ENCODE data around the gene DEDD.

GRCh38 chr1:161160671-161161145, 28.2 kb upstream of the DEDD start:
- TF ChIP-seq, protein P1, sequence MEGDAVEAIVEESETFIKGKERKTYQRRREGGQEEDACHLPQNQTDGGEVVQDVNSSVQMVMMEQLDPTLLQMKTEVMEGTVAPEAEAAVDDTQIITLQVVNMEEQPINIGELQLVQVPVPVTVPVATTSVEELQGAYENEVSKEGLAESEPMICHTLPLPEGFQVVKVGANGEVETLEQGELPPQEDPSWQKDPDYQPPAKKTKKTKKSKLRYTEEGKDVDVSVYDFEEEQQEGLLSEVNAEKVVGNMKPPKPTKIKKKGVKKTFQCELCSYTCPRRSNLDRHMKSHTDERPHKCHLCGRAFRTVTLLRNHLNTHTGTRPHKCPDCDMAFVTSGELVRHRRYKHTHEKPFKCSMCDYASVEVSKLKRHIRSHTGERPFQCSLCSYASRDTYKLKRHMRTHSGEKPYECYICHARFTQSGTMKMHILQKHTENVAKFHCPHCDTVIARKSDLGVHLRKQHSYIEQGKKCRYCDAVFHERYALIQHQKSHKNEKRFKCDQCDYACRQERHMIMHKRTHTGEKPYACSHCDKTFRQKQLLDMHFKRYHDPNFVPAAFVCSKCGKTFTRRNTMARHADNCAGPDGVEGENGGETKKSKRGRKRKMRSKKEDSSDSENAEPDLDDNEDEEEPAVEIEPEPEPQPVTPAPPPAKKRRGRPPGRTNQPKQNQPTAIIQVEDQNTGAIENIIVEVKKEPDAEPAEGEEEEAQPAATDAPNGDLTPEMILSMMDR (IDR thresholded peaks at IDR 0.05), result no peak
- no peak for TF ChIP-seq POLR2A (IDR thresholded peaks at IDR 0.05)

All from heart left ventricle (tissue), 13 donors.